GM21447 (cell line): ENCODE results near the gene C14orf180.

Source experiments
- ATAC-seq: cut with Tn5 transposase; IDR thresholded peaks from one replicate; pipeline ENCODE4 v1.9.1; 2021; ENCODE audit not compliant: unreplicated experiment

C14orf180 gene

DNA sequence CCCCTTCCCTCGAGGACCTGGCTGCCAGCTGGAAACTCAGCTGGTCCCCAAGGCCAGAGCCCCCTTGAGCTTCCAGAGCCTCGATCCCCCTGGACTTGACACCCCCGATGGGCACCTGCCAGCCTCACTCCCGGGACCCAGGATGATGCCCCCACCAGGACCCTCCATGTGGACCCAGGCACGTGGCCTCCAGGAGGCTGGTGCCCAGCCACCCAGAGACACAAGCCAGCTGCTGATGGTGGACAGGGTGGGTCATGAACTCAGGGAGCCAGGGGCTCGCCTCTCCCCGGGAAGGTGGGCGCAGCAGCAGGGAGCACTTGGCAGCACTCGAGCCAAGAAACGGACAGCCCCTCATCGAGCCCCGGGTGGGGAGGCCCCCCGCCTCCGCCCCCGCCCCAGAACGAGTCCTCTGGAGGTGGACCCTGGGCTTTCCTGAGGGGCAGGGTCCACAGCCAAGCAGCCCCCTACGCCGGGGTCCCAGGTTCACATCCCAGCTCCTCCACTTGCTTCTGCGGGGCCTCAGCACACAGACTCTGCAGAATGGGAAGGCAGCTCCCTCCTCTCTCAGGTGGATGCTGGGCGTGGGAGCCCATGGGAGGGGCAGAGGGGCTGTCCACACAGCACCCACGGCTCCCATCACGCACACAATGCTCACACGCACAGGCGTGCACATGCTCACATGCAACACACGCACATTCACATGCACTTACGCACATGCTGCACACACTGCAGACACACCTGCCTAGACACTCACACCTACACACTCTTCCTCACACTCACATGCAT, 12.1 kb downstream of the C14orf180 start:
- ATAC-seq, result no peak

DNA sequence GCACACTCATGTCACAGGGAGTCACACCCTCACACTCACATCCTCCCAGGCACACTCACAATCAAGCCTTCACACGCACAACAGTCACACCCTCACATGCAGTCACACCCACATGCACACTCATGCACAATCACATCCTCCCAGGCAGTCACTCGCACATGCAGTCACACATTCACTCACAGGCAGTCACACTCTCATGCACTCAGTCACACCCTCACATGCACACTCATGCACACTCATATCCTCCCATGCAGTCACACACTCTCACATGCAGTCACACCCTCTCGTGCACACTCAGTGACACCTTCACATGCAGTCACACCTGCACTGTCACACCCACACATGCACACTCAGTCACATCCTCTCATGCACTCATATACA, 12.7 kb downstream of the C14orf180 start:
- no peak for ATAC-seq

DNA sequence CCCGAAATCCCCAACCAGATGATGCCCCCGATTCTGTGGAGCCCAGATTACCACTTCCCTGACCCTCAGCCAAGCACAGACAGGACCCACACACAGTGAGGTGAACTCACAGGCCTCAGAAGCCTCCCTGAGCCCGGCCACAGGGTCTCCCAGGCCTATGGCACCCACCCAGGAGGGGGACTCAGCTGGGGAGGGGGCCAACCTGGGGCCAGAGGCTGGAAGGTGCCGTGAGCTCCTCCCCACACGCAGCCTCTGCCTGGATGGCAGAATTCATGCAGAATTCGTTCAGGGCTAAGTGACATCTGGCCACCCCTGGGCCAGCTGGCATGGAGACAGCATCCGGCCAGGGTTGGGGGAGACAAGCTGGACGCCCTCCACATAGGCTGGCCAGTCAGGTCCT, 13.2 kb downstream of the C14orf180 start:
- no peak for ATAC-seq

DNA sequence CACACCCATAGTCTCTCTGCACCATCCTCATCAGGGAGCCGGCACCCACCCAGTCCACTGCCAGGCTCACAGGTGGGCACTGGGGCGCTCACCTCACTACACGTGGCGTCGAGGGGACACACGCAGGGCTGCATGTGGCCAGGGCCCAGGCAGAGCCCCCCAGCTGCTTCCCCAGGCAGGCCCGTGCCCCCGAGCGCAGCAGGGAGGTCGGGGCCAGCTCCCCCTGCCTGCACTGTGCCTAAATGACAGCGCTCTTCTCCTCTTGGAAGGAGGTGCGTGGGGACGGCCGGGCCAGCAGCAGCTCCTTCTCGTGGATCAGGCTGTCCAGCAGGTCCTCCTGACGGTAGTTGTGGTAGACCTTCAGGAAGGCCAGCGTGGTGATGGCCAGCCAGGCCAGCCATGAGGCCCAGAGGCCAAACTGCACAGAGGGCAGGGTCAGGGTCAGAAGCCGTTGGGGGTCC, 13.7 kb downstream of the C14orf180 start:
- no peak for ATAC-seq

DNA sequence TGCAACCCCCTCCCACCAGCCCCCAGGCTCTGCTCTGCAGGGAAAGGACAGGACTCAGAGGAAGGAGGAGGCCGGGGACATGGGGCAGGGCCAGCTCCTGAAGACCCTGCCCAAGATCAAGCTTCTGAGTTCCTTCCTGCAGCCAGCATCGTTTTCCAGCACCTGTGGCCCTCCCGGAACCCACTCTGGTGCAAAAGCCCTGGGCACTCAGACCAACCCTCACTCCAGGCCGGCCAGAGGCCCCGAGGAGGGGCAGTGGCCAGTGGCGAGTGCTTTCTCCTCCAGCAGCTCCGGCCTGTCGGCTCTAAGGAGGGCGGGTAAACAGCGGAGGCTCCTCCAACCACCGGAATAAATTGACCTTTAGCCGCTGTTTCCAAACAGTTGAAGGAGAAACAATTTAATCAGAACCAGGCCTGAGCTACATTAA, 14.2 kb downstream of the C14orf180 start:
- no peak for ATAC-seq

DNA sequence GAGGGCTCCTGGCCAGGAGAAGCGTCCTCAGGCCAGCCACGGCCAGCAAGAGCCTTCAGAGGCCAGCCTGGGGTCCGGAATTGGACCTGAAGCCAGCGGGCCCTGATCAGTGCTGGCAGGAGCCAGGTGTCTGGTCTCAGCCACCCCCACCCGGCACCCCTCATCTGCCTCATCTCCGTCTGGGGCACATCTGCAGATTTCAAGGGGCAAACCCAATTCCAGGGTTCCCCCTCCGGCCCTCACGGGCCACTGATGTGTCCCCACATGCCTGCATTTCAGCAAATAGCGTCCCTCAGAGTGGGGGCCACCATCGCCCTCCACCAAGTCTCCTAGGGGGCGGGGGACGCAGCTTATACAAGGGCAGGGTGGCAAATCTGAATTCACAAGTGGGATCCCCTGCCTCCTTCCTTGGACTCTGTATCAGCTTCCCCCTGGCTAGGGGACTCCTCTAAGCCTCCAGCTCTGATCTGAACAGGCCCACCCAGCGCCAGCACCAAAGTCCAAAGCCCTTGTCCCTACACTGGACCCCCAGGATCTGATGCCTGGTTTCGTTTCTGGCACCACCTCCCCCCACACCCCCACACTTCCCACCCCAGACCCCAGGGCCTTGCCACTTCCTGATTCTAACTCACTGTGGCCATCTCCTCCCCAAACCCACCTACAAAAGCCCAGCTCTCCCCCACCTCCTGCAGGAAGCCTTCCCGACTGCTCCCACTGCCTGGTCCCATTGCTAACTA, 14.9 kb downstream of the C14orf180 start:
- no peak for ATAC-seq

DNA sequence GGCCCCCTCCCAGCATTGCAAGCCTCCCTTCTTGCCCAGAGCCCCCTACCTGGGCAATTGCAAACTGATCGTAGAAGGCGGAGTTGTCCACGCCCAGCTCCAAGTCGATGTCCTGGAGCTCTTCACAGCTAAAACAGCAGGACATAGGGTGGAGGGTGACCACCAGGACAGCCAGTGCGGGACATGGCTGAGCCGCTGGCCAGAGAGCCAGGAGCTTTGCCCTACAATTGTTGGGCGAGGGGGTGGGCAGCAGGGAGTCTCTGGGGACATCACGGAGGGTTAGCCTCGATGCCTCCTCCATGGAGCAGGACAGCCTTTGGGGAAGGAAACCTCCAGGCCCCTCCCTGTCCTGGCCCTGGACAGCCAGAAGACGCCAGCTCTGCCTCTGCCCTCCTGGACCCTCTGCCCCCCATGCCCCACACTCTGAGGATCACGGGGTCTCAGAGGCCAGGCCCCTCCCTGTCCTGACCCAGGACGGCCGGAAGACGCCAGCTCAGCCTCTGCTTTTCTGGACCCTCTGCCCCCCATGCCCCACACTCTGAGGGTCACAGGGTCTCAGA, 15.6 kb downstream of the C14orf180 start:
- ATAC-seq, result no peak

DNA sequence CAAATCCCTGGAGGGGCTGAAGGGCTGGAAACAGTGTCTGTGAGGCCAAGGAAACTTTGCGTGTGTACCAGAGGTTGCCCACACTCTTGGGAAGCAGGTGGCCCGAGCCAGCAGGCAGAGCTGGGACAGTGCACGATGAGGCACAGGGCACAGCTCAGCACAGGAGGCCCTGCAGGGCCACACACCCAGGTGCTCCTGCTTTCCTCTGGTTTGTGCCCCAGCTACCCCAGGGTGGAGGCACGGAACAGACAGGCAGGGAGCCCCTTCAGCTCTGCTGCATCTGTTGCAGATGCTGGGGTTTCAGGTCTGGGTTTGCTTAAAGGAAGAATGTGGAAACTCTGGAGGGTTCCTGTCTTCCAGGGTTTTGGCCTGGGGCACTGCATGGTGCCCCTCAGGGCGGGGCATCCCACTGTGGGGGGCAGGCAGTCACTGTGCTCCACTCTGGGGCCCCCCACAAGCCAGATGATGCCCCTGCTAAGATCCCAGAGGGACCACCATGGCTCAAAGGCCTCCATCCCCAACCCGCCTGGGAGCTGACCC, 16.4 kb downstream of the C14orf180 start:
- no peak for ATAC-seq

DNA sequence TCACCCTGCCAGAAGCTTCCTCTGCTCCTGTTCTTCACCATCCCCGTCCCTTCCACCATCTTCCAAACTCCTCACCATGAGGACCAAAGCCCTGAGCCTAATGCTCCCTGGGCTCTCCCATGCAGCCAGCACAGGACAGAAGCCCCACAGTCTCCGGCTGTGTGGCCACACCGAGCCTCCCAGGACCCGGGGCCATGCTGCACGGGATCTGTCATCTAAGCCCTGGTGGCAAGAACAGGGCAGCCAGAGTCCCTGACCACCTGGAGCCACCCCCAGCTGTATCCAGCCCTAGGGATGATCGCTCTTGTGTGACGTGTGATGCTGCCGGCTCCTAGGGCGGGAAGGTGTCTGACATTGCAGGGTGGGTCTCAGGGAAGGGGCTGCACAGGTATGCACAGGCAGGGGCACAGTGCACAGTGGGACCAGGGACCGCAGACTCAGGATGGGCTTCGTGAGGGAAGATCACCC, 16.9 kb downstream of the C14orf180 start:
- no peak for ATAC-seq

DNA sequence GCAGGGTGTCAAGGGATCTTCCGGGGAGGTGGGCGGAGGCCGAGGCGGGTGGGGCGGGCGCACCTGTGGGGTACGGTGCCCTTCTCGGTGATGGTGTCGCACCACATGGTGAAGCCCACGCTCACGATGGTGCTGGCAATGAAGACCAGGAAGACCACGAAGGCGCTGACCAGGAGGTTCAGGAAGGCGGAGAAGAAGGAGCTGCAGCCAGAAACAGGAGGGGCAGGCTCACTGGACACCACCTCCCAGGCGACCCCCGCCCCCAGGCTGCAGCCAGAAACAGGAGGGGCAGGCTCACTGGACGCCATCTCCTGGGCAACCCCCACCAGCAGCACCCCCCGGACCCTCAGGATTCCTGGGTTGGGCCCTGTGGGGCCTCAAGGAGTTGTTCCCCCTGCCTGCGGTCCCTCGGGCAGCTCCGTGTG, 17.4 kb downstream of the C14orf180 start:
- no peak for ATAC-seq

DNA sequence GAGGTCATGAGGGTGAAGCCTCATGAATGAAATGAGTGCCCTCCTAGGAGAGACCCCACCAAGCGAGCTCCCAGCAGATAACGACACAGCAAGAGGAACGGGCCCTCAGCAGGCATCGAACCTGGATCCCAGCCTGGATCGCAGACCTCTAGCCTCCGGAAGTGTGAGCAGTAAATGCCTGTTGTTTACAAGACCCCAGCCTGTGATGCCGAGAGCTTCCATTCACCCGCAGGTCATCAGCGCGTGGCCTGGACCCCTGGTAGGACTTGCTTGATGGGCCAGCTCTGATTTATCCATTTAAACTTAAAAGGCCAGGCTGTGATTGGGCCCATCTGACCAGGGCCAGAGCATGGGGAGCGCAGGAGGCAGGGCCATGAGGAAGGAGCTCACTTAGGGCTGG, 18.0 kb downstream of the C14orf180 start:
- ATAC-seq, result no peak

DNA sequence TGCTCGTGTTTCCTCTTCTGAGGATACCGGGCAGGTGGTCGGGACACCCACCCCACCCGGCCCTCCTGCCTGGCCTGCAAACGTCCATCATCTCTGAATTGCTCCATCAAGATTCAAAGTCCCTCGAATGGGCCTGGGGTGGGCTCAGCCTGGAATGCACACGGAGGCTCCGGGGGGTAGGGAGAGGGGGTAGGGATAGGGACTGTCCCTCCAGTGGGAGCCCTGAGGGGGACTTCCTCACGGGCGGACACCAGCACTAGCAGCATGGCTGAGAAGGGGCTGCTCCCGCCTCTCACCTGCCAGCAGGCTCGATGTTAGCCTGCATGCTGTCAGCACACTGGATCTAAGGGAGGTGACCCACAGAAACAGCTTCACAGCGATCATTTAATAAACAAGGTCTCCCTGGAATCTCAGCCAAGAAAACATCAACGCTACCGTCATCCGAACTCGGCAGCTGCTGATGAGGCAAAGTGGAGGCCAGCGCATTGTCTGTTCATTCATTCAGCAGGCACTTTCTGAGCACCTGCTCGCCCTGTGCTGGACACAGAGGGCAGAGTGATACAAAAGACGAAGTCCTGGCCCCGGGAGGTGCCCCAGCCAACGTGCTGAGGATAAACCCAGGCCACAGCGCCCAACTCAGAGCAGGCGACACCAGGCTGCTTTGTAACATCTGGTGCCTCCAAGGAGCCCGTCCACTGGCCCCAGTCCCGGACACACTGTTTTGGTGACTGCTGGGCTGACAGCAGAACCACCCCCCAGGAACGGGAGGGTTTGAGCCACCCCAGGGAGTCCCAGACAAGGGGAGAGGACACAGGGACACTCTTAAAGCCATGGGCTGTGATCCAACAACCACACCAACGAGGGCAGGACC, 18.7 kb downstream of the C14orf180 start:
- ATAC-seq, result no peak

DNA sequence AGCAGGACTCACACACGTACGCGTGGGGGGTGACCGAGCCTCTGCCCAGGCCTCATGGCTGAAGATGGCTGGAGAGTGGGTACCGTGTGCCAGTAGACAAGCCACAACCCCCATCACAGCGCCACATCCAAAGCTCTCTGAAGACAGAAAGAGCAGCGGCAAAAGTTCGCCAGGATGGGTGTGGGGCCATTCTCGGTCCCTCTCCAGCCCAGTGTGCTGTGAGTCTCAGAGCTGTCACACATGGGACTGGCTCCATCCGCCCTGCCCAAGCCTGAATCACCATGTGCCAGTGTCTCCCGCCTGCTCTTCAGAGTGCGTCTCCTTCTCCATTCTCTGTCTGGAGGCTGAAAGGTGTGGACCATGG, 19.3 kb downstream of the C14orf180 start:
- ATAC-seq, result no peak

DNA sequence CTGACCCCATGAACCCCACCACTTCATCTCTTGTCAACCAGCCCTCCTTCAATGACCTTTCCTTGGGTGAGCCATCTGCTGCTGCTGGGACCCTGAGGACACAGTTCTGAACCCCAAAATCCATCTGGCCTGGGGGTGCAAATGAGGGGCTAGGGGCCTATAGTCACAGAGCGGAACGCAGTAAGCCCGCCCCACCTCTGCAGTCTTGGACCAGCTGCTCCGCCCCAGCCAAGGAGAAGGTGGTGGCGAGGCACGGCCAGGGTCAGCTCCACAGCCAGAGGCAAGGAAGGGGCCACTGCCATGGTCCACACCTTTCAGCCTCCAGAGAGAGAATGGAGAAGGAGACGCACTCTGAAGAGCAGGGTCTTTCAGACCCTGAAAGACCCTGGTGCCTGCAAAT, 19.9 kb downstream of the C14orf180 start:
- no peak for ATAC-seq

DNA sequence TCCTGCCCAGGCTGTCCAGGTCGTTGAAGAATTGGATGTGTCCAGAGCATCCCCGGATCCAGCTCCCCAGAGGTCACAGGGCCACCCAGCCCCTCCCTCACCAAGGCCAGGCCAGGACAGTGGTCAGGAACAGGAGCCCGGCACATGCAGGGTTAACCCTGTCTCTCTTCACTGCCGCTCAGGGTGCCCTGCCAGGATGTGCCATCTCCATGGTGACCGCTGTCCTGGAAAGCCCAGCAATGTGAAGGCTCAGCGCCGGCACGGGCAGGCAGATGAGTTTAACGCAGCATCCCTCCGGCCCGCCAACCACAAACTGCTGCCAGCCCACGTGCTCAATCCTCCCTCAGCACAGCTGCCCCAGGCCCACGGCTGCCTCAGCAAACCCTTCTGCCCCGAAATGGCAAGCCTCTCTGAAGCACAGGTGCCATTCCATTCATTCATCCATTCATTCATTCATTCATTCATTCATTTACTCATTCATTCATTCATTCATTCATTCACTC, 20.6 kb downstream of the C14orf180 start:
- ATAC-seq, result no peak

DNA sequence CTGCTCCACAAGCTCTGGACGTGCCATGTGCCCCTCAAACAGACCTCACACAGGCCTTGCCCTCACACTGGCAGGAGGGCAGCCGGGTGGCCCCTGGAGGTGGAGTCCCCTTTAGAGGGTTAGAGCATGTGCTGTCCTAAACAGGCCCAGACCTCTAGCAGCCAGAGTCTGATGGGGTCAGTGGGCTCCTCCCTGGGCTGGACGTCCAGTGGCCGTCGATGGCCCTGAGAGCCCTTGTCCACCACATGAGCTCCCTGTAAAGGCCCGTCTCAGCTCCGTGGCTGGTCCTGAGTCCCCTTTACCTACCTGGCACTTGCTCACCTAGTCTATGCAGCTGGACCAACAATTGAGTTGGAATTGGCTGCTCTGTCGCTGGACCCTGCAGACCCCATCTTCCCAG, 21.2 kb downstream of the C14orf180 start:
- no peak for ATAC-seq

DNA sequence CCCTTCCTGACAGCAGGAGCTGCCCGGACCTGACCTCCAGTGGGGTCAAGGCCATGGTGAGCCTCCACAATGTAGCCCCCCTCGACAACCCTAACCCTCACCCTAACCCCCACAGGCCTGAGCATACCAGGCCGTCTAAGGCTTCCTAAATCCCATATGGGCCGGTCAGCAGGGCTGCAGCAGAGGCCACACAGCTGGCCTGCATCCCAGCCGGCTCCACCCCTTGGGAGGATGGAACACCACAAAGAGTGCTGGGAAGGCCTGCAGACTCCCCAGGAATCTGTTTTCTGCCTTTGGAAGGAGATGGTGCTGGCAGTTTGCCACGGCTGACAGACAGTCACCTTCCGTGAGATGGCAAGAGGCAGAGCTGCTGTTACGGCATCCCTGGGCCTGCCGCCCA, 22.2 kb downstream of the C14orf180 start:
- ATAC-seq, result no peak

DNA sequence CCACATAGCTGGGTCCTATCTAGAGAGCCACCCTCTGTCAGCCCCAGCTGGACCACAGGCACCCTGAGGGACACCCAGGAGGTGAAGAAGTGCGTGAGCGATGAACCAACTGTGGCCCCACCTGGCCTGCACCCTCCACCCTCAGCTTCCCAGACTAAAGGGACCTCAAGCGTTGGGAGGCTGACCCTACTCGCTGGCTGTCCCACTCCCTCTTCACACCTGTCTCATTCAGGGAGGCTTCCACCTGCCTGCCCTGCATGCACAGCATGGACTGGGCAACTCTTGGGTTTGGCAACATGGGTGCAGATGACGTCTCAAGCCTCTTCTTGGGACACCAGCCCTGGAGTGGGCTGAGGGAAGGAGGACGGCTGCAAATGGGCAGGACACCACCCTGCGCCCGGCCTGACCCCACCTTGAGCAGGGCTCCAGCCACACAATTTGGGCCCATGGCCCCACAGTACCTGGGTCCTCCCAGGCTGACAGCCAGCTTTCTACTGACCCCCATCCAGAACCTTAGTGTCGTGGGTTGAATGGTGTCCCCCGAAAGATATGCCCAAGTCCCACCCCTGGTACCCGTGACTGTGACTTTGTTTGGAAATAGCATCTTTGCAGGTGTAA, 22.9 kb downstream of the C14orf180 start:
- no peak for ATAC-seq

DNA sequence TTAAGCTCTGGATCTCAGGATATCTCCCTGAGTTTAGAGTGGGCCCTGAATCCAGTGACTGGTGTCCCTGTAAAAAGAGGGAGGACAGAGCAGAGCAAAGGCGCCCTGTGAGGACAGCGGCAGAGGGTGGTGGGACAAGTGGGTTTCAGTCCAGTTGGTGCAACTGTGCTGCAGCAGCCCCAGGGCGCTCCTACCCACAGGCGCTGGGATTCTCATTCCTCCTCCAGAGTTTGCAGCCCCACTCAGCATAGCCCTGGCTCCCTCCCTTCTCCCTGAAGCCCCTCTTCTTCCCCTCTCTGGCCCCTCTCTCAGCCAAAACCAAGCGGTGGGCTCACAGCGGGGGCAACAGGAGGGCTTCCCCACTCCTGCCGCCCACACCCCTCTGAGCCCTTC, 23.4 kb downstream of the C14orf180 start:
- ATAC-seq, result no peak

DNA sequence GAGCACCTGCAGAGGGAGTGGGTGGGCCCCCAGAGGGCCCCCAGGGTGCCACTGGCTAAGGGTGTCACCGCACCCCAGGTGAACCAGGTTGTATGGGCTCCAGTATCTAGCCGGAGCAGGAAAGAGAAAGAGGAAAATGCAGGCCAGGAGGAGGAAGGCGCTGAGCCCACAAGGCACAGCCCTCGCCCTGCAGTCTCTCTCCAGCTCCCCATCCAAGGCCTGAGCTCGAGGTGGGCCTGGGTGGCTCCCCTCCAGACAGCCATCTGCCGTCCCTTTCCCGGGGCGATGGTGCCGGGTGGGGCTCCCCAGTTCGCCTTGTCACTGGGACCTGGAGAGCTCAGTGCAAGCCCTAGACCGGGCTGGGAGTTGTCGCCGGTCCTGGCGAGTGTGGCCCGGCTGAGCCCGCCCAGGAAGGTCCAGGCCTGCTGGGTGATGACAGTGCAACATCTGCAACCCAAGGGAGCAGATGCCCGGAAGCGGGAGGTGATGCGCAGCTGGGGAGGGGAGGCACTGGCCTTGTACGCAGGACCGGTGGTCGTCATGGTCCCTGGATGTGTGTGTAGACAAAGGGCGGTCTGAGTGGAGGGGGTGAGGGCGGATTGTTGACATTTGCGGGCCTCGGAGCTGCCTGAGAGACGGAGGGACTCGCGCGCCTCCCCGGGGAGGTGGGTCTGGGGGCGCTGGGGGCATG, 24.3 kb downstream of the C14orf180 start:
- no peak for ATAC-seq
